HG02763 (cell line): ENCODE data around the gene C6orf15.

Source experiments
- ATAC-seq: cut with Tn5 transposase; IDR thresholded peaks from one replicate; pipeline ENCODE4 v1.9.1; 2021; ENCODE audit warnings: mild to moderate bottlenecking, moderate library complexity; ENCODE audit not compliant: unreplicated experiment

The C6orf15 gene

DNA sequence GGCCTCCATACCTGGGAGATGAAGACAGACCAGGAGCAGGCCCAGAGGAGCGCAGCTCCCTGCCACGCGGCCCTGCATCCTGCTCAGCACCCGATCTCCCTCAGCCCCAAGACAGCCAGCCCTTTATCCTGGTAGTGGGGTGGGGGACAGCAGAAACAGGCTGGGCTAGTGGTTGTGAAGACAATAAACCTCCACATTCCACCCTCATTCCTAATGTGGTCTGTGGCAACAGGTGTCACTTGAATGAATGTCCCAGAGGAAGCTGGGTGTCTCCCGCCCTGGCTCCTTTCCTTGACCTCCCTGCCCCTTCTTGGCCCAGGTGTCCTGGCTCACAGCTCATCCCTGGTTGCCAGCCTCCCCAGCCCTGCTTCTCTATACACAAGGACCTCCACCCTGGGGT lies at the start of gene C6orf15:
C6orf15 (minus strand) TSS at position 98 of the 400 bp plus-strand sequence; CDS start at position 78, 20 bp downstream.
- ATAC-seq, result no peak

DNA sequence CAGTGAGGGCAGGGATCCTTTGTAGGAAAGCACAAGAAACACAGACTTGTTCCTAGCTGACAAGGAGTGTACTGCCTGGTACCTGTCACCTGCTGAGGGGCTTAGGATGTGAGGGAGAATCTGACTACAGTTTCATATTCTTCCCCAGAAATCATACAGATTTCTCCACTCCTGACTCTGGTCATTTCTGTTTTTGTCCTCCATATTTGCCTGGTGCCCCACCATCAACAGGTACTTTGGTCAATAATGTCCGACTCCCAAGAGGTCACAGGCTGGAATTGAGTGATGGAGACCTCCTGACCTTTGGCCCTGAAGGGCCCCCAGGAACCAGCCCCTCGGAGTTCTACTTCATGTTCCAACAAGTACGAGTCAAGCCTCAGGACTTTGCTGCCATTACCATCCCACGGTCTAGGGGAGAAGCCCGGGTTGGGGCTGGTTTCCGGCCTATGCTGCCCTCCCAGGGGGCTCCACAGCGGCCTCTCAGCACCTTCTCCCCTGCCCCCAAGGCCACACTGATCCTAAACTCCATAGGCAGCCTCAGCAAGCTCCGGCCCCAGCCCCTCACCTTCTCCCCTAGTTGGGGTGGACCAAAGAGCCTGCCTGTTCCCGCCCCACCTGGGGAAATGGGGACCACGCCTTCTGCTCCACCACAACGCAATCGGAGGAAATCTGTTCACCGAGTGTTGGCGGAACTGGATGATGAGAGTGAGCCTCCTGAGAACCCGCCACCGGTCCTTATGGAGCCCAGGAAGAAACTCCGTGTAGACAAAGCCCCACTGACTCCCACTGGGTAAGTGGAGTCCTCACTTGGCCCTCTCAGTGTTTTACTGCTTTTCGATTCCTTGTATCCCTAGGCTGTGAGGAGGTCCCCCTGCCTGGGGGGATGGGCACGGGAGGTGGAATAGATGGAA lies 49.1 kb upstream of the C6orf15 start:
- no peak for ATAC-seq

DNA sequence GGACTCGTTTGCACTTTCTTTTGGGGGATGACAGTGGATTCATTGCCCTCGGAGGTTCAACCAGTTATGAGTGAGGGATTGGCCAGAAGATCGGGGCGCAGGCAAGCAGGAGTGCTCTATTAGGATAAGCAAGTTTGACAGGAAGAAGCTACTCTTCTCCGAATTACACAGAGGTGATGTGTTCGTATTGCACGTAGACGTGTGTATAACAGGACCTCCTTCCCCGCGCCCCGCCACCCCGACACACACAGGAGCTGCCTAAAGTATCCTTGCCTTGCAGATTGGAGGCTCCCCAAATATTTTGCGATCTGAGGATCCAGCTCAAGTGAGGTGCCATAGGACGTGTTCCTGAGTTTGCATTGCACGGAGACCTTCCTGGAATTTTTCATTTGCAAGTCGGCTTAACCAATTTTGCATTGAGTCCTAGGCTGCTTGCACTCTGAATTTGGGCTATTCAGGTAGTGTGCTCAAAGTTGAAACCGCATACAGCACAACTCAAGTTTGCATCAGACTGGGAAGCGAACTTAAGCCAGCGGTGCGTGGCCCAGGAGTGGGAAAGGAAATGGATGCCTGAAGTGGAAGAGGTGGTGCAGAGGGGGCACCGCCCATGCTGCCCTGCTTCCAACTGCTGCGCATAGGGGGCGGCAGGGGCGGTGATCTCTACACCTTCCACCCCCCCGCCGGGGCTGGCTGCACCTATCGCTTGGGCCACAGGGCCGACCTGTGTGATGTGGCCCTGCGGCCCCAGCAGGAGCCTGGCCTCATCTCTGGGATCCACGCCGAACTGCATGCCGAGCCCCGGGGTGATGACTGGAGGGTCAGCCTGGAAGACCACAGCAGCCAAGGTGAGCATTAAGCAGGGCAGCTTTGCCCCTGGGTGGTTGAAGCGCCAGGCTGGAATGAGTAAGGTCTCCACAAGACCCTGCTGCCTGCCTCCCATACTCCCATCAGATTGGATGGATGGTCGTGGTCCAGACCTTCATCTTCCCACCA lies 46.8 kb upstream of the C6orf15 start:
- no peak for ATAC-seq

DNA sequence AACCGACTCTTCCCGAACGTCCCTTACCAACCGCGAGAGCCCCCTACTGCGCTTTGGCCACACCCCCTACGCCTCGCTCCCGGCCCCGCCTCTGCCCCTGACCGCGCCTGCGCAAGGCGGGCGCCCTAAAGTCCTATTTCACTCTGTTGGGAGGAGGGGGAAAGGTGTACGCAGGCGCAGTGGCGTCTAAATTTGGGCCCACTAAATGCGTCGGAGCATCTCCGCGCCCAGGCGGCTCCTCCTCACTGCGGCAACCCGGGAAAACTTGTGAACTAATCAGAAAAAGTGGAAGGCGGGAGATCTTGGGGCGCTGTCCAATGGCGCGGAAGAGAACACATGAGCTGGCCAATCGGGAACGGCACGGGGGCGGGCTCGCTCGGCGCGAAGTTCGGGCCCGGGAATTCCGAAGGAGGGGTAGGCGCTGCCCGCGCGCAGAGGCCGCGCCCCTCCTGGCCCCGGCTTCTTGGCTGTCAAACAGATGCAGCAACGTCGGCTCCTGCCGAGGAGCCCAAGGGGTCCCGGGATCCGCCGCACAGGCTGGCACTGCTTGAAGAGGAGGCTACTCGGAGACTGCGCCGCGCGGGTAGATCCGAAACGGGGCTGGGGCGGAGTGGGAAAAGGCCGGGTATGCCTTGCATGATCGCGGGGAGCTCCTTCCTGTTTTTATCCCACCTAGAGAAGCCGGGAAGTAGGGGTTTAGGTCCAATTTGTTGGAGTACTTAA lies 45.9 kb upstream of the C6orf15 start, which contains the start of gene TCF19:
TCF19 (plus strand) TSS at position 450 of the 723 bp plus-strand sequence. CDS start 881 bp downstream, outside the sequence.
- peak; percentile 91 for ATAC-seq

DNA sequence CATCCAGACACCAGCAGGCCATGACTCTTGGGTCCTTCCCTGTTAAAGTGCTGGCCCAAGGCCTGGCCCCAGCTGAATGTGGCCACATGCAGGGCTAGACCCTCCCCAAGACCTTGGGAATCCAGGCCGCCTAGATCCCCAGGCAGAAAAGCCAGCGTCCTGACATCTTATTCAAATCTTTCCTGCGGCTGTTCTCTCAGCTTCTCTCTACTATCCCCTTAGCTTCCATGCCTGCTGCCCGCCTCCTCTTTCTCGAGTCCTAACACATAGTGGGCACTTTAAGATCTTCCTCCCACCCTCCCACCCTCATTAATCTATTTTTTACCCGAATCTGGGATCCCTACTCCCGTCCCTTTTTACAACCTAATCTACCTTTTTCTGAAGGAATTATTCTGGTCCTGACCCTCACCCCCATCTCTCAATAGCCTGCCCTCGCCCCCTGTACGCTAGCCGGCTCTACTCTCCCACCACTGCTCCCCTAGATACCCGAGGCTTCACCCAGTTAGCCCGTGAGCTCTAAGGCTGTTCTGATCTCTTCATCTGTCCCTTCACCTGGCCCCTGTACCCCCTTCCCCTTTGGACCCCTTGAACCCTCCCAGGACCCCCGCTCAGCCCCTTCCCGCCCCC lies 45.3 kb upstream of the C6orf15 start, which contains the start of gene CCHCR1:
CCHCR1 (minus strand) TSS at position 290 of the 627 bp plus-strand sequence; CDS start at position 88, 202 bp downstream.
- ATAC-seq, result no peak

DNA sequence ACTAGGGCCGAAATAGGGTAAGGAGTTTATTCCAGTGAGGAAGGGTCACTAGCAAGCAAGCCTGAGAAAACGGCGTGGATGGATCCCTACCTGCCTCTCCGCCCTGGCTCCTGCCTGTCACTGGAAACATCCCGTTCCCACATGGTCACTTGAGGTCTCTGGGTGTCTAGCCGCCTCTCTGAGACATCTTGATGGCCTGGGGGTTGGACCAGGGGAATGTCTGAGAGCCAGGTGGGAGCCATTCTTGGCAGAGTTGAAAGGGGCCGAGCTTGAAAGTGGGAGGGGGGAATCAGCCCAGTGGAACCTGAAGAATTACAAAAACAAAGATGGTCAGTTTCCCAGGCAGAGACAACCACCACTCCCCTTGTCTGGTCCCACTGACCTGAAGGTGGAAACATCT lies 44.3 kb upstream of the C6orf15 start:
- ATAC-seq, result no peak

DNA sequence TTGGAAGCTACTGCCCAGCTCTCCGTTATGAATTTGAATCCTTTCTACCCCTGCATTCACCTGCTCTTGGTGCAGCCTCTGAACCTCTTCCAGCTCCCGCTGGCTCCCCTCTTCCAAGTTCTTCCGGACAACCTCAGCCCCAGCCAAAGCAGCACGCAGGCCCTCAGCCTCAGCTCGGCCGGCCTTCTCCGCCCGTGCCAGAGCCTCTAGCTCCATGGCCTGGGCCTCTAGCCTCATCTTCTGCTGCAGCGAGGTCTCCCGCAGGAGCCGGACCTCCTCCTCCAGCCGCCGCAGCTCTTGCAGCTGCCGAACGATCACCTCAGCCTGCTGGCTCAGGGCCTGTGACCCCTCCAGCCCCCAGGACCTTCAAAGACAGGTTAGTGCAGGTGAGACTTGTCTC lies 42.1 kb upstream of the C6orf15 start:
- no peak for ATAC-seq

DNA sequence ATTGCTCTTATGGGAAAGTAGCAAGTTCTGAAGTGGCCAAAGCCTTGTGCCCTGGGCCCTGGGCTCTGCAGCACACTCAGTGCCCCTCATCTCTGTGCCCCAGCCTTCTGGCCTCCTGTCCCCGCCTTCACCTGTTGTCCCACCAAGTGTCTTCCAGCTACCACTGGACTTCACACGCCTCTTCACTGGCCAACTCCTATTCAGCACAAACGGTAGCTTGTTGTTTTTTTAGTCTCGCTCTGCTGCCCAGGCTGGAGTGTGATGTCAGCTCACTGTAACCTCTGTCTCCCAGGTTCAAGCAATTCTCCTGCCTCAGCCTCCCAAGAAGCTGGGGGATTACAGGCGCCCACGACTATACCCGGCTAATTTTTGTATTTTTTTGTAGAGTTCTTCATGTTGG lies 40.4 kb upstream of the C6orf15 start:
- ATAC-seq, result no peak

DNA sequence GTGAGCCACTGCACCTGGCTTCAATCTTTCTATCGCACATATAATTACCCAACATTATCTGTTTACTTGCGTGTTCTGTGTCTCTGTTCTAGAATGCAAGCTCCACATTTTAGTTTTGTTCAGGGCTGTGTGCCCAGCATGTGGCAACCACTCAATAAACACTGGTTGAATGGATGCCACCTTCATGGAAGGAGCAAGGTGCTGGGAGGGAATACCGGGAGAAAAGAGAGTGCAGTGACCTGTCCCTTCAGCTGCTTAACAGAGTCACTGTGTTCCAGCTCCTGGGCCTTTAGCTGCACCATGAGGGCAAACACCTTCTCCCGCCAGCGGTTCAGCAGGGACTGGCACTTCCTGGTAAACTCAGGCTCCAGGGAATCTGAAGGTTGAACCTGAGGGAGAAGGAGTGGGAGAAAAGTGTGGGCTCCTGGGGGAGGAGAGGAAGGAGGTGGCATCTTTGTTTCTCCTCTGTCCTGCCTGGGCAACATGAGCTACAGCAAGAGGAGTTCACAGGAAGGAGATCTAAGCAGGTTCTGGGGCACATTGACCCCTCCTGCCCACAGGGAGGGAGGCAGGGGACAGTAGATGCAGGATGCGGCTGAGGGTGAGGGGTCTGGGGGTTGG lies 37.6 kb upstream of the C6orf15 start:
- ATAC-seq, result no peak

DNA sequence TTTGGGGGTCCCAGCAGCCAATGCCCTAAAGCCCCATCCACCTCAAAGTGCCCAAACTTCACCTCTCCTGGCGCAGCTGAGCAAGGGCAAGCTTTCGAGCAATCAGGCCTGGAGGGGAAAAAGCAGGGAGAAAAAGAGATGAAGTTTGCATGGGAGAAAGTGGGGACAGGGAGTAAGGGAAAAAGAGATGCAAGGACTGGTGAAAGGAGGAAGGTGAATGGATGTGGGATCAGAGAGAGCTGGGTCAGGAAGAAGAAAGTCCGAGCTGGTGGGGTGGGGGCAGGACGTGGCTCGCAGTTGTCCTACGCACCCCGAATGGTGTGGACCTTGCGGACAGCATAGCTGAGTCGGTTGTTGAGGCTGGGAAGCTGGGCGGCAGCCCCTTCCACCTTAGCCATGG lies 33.0 kb upstream of the C6orf15 start:
- ATAC-seq, result no peak

DNA sequence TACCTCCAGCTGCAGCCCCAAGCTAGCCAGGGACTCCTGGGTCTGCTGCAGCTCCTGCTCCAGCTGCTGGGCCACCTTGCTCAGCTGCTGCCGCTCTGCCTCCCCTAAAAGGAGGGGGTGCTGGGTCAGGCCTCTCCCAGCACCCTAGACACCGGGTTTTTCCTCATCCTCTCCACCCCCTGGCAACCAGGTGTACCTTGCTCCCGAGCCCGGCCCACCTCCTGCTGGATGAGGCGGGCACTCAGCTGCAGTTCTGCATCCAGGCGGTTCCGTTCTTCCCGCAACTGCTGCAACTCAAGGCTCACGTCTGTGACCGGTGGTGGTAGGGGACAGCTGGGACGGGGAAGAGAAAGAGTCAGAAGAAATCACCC lies 32.6 kb upstream of the C6orf15 start:
- ATAC-seq, result no peak

DNA sequence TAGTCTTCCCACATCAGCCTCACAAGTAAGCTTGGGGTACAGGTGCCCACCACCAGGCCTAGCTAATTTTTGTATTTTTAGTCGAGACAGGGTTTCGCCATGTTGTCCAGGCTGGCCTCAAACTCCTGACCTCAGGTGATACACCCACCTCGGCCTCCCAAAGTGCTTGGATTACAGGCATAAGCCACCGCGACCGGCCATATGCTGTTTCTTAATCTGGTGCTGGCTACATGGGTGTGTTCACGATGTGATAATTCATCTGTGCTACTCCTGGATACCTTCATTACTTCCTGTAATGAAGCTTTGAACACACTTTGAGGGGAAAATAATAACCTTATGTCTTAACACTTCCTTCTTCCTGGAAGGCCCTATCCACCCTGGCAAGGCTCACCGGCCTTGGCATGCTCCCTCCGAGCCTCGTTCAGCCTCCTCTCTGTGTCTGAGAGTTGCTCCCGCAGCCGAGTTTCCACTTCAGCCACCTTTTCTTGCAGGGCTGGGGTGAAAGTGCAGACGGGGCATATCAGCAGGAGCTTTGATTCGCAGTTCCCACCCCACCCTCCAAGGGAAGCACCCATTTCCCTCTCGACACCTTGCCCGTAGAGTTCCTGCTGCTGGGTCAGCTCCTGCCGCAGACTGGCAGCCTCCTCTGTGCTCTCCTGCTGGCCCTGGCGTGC lies 32.1 kb upstream of the C6orf15 start:
- ATAC-seq, result no peak

DNA sequence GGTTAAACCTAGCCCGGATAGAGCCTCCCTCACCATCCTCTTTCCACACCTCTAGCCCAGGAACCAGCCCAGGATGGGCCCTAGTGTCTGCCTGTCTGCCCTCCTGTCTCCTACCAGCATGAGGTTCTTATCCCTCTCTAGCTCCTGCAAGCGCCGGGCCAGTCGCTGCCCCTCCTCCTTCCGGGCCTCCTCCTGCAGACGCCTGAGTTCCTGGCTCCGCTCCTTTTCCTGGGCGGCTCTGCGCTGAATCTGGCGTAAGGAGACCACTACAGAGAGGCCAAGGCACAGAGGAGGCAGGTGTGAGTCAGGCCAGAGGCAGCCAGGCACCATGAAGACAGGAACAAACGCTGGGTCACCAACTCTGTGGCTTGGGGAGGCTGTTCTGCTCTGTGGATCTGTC lies 30.8 kb upstream of the C6orf15 start:
- no peak for ATAC-seq

DNA sequence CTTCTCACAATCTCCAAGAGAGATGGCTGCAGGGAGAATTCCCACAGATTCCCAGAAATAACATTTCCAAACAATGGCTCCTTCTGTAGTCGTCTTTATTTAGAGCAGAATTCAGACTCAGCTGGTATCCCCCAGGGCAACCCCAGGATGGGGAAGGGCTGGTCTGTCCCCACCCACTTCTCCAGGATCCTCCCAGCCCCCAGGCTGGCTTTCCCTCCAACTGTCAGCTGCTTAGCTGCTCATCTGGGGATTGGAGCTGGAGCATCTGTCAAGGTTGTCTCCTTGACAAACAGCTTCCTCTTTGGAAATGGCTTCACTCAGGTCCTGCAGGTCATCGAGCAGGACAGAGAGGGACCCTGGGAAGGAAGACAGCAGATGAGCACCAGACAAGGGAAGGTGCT lies 30.0 kb upstream of the C6orf15 start:
- ATAC-seq, result no peak

DNA sequence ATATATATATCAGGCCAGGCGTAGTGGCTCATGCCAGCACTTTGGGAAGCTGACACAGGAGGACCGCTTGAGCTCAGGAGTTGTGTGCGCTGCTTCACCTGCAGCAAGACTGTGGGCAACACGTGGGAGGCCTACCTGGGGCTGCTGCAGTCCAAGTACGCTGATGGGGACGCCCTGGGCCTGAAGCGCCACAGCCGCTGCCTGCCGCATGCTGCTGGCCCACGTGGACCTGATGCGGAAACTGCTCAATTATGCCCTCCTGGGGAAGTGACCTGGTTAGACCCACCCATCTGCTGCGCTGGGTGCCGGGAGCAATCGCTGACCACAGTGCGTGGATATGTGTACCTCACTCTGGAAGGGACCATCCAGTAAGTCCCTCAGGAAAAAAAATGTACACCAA lies 28.3 kb upstream of the C6orf15 start:
- no peak for ATAC-seq

DNA sequence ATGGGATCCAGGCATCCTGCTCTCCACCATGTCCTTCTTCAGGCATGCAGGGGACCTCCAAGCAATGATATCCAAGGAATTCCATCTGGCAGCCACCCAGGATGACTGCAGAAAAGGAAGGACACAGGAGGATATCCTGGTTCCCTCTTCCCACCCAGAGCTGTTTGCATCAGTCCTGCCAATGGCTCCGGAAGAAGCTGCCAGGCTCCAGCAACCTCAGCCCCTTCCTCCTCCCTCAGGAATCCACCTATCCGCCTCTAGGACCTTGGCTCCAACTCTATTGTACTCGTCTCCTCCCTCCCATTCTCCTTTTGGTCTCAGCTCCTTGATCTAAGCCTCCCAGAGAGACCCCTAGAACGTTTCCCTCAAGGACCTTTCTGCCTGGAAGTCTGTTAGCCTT lies 27.2 kb upstream of the C6orf15 start:
- ATAC-seq, result no peak

DNA sequence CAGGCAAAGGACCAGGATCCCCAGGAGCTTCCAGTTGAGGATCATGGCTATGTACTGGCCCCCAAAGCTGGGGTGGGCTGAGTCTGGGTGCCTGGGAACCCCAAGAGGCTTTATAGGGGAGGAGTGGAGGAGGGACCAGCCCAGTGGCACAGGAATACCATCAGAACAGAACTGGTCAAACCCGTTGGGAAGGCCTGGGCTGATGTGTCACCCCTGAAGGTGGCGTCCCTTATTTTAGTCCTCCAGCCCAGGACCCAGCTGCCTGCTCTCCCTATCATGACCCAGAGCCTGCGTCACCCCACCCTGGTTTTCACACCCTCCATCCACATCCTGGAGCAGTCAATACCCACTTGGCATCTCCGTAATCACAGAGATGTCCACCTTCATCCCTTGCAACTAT lies 26.6 kb upstream of the C6orf15 start, which contains the start of gene PSORS1C2:
PSORS1C2 (minus strand) TSS at position 85 of the 400 bp plus-strand sequence; CDS start at position 45, 40 bp downstream.
- ATAC-seq, result no peak

DNA sequence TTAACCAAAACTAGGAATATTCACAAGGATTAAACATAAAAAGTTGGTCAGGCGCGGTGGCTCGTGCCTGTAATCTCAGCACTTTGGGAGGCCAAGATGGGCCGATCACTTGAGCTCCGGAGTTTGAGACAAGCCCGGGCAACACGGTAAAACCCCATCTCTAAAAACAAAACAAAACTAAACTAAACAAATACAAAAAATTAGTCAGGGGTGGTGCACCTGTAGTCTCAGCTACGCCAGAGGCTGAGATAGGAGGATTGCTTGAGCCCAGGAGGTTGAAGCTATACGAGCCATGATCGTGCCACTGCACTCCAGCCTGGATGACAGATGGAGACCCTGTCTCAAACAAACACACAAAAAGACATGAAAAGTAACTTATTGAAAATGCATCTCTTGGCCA lies 23.3 kb upstream of the C6orf15 start:
- ATAC-seq, result no peak

DNA sequence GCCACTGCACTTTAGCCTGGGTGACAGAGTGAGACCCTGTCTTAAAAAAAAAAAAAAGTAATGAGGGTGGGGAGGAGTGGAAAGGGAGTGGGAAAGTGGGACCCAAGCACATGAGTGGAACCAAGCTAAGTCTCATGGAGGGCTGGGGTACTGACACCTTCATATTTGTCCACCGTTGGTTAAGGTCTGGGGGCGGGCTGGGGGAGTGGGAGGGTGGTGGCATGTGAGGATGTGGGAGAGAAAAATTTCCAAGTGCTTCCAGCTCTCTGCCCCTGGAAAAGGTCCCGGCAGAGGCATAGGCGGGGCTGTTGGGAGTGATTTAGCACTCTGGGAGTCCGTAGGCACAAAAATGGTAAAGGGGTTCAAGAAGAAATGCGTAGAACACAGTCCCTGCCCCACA lies 20.4 kb upstream of the C6orf15 start:
- ATAC-seq, result no peak
